Left colon (tissue), 2 donors: ENCODE measurements around the gene MTSS2. TPM values are rescaled to one million over a fixed set of nuclear protein-coding genes. Genes with fewer than 3 reads are reported as not detected.

Experiments used
- ATAC-seq: fragments of 200-7000 bp; cut with Tn5 transposase; one replicate; pipeline ENCODE4 v1.9.1; 2020; ENCODE audit warnings: mild to moderate bottlenecking, moderate library complexity
- DNase-seq, 2 donors: peaks; one replicate each; pipeline ENCODE4 v3.0.0-alpha.2; 2020
- intact Hi-C, 2 donors: fragments of 100-400 bp; cut with DNase I in 1 of 2; cut with micrococcal nuclease in 1 of 2; formaldehyde crosslinking; loops; one replicate each; pipeline versions ENCODE4 v1.11.2 to v1.14.0; 2022; cut with DNase I, micrococcal nuclease
- total RNA-seq, 2 donors: library from RNA; stranded (reverse); fragmentation: NEBNext Ultra II Directional; extraction: Animal tissue kit (Norgen Biotek cat#: 25700); gene quantifications; one replicate each; pipeline ENCODE4 v1.2.1, GENCODE V29; 2021
- donor health status: DM: no; HTN: no; CAD: no.
- donor health status: DM: yes; HTN: yes; CAD: no.

MTSS2 gene
- total RNA-seq, 2 donors from 2014 or later: 21.5 to 28.3 TPM

DNA sequence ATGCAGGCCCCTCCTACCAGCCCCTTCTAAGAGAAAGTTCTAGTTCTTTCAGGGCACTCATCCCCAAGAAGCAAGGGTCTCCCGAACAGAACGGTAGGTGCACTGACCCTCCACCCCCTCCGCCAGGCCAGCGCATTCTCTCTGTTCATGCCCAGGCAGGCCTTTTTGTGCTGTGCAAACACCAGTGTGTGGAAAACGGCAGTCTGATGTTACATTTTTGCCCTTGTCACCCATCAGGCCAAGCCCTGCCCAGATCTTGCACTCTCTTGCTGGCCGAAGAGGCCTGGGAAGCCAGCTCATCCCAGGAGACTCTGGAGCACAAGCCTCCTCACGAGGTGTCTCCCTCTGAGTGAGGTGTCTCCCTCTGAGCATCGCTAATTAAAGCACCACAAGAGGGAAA lies 16.1 kb upstream of the MTSS2 start:
- DNase-seq (no peak), ATAC-seq (no peak)
- intact Hi-C loops: no loop called here

GRCh38 chr16:70701596-70701995 lies 15.7 kb upstream of the MTSS2 start:
- ATAC-seq (no peak), DNase-seq (no peak)
- intact Hi-C loops: no loop called here

- ATAC-seq (no peak), DNase-seq (no peak)
- intact Hi-C loops: no loop called here
Observed at GRCh38 chr16:70701036-70701435, 15.2 kb upstream of the MTSS2 start.

- intact Hi-C loops: no loop called here
- no peak for ATAC-seq
- no peak for DNase-seq
Observed at GRCh38 chr16:70700101-70701020, 14.5 kb upstream of the MTSS2 start.

DNA sequence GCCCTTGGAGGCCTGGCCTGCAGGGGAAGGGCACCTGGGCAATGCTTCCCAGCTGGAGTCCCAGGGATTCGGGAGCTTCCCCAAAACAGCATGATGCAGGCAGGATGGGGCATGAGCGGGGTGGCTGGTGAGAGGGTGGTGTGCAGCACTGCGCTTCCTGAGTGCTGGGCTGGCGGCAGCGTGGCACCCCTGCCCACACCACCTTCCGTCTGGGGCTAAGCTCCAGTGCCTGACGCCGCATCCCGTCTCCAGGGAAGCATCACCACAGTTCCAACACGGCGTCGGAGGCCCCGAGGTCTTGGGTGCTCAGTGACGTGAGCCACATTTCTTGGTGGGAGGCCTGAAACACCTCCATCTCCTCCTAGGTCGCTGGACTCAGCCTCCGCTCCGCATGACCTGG lies 13.8 kb upstream of the MTSS2 start:
- ATAC-seq (no peak), DNase-seq (no peak)
- intact Hi-C loops: no loop called here

DNA sequence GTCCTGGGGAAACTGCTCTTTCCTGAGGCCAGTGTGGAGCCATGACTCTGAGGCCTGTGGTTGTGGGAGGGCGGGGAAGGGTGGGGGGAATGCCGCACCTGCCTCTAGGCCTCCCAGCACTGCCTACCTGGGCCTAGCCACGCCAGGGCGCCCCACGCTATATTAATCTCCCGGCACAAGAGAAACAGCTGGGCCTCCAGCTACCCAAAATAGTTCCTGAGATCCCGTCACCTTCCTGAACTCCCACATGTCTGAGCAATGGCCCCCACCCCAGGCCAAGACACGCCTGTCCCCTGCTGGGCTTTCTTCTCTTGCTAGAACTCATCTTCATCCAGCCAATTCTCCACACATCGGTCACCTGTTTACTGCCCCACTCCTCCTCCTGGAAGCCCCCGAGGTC lies 13.0 kb upstream of the MTSS2 start:
- DNase-seq: no peak
- intact Hi-C loops: no loop called here
- ATAC-seq: no peak

DNA sequence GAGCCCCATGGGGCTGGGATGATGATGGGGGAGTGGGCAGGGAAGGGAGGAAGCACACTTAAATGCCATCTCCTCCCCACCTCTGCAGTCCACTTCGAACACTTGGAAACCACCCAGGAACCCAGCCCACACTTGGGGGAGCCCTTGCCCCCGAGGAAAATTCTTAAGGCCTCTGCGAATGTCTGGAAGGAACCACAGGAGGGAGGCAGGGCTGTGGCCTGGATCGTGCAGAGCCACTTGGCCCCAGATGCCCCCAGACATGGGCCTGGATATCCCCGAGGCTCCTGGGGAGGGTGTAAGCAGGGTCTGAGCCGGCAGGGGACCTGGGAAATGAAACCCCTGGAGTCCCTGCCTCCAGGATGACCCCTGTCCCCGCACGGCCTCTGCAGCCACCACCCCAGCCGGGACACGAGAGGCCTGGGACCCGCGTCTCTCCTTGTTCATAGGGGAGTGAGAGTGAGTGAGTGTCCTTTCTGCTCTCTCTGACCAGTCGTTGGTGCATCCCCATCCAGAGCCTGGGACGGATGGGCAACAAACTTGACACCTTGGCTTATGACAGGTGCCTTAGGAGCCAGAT lies 11.8 kb upstream of the MTSS2 start:
- DNase-seq (no peak), ATAC-seq (no peak)
- intact Hi-C loops: no loop called here

- DNase-seq: no peak
- intact Hi-C loops: no loop called here
- ATAC-seq: peak; percentile 54
Observed at GRCh38 chr16:70696952-70697593, 11.2 kb upstream of the MTSS2 start.

- no peak for ATAC-seq
- intact Hi-C loops: no loop called here
- DNase-seq: no peak
Observed at GRCh38 chr16:70696355-70696754, 10.5 kb upstream of the MTSS2 start.

DNA sequence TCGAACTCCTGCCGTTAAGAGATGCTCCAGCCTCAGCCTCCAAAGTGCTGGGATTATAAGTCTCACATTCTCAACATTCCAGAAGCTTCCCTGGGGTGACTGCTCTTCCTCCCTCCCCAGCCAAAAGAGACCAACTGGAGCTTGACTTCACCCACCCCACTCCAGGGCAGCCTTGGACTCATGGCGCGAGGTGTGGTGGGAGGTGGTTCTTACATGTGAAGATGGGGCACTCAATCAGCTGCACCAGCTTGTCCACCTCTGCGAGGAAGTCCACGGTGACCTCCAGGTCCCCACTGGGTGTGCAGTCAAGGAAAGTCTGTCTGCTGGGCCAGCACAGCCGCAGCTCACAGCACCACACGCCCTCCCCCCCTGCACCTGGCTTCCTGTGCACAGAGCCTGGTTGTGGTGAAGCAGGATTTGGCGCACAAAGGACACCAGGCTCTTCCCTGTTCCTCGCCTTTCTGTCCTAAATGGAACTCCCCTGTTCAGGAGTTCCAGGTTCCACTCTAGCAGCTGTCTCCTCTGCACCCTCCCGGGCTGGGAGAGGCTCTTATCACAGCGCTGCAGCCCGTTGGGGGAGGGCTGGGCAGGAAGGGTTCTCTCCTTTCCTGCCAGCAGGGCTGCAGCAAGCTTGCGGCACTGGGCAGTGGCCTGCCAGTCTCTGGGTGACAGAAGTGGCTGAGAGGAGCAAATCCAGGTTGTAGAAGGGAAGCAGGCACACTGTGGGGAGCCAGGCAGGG lies 9.6 kb upstream of the MTSS2 start:
- intact Hi-C loops: no loop called here
- ATAC-seq (peak; percentile 77), DNase-seq (peak in 1 of 2 donors; percentile 71)

GRCh38 chr16:70694868-70695218 lies 9.0 kb upstream of the MTSS2 start:
- ATAC-seq (no peak), DNase-seq (no peak)
- intact Hi-C loops: no loop called here

- intact Hi-C loops: no loop called here
- DNase-seq: no peak
- ATAC-seq: peak; percentile 32
Observed at GRCh38 chr16:70694088-70694867, 8.4 kb upstream of the MTSS2 start.

DNA sequence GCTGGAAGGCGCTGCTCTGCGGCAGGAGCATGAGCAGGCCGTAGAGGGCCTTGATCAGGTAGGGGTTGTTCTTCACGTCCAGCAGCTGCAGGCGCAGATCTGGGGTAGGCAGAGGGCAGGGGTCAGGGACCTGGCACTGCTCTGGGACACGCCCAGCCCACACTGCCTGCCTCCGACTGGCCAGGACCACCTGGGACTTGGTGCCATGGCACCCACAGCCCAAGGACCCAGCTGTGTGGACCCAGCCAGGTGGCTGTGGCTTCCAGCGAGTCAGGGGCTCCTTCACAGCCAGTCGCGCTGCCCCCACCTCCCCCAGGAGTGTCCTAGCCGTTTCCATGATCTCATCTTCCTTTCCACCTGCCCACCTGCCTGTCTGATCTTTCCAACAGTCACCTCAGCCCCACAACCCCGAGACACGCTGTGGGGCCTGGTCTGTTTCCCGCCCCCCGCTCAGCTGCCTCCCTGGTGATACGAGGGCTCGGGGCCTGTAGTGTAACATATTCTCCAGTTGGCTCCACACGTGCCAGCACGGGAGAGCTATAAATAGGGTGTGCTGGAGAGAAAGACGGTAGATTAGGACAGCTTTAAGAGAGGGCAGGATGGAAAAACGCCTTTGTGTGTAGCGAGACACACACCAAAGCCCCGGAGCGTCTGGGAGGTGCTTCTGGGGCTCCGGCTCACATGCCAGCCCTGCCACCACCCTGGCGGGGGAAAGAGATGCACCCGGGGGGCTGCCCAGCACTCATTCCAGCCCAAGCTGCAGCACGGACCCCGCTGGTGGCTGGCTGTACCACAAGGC lies 7.2 kb upstream of the MTSS2 start:
- ATAC-seq: no peak
- intact Hi-C loops: no loop called here
- DNase-seq: peak in 1 of 2 donors; percentile 68

DNA sequence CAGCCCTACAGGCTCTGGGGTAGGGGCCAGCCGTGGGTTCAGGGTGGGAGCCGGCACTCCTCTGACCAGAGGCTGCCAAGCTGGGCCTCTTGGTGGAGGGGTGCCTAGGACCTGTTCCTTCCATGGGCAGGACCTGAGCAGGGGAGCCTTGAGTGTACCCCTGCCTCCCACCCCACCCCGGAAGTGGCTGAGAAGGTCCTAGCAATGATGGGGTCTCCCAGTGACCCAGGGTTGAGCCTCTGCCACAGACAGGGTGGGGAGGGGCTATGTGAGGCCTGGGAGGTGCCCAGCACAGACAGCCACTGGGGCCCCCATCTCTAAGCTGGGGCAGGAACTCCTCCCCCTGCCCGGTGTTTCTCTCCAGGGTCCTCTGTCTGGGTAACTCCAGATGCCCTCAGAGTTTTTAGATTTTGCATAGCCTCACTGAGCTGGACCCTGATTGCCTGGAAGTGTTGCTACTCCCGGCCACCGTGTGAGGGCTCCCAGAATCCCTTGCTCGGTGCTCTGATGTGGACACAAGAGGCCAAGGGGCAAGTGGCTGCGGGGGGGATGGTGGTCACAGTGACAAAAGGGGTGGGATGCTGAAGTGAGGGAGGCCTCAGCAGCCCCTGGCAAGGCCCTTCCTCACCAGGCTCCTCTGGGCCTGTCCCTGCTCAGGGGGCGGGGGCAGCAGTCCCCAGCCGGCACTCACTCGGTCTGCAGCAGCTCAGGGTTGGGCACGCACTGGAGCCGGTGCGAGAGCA lies 6.4 kb upstream of the MTSS2 start:
- DNase-seq (no peak), ATAC-seq (no peak)
- intact Hi-C loops: no loop called here

DNA sequence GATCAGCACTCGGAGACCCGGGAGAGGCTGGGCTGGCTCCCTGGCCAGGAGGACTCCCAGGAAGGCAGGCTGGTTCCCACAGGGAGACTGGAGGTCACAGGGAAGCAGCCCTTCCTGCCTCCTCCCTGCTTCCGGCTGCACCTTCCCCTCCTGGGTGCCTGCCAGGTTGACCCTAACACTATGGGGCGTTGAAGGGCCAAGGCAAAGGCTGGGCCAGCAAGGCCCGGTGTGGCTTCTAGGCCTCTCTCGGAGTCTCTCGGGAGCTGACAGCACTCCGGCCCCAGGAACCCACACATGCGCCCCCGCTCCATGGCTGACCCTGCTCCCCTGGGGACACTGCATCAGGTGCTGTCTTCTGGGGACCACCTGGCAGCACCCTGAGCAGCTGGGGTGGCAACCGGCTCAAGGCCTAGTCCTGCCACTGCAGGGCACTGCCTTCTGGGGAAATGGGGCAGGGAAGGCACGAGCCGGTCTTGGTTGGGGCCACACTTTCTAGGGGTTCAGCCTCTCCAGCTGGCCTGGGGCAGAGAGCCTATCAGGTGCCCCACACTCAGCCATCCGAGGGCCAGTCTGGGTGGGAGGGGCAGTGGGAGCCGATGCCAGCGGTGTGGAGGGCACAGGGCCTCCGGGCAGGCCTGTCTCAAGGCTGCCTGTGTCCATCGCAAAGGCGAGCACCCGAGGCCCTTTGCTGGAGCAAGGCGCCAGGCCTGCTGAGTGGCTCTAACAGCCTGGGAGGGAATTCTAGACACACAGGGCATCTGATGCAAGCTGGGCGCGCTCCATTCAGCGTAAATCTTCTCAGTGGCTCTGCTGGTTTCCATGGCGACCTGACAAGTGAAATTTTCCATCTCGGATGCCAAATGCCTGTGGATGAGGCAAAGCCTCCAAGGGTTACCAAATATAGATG lies 5.6 kb upstream of the MTSS2 start:
- ATAC-seq (peak; percentile 30), DNase-seq (peak; percentile 57 to 77)
- intact Hi-C loops: no loop called here
